HuH-7.5 (cell line): ENCODE measurements around the gene TMOD1.

Source experiments
- DNase-seq: peaks from one replicate; pipeline ENCODE4 v3.0.0; 2011; ENCODE audit warnings: low spot score

Gene TMOD1

GRCh38 chr9:97517331-97518089 is 16.0 kb downstream of the TMOD1 start:
- DNase-seq, result no peak

GRCh38 chr9:97518166-97518908 is 16.9 kb downstream of the TMOD1 start:
- DNase-seq, result no peak

DNA sequence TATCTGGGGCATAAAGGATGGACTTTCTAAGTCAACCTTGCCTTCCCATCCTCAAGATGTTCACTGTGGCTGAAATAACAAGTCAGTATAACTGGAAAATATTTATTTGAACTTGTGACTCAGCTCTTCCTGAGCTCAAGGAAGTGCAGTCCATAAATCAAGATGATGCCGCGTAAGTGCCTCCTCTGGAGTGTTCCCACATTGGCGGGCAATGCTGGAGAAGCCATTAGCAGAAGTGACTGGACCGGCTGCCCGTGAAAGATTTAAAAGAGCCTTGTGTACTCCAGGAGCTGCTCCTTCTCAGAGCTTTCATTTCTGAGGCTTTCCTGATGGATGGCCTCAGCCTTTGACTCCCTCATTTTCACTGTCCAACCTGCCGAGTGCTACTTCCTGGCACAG is 17.4 kb downstream of the TMOD1 start:
- no peak for DNase-seq

DNA sequence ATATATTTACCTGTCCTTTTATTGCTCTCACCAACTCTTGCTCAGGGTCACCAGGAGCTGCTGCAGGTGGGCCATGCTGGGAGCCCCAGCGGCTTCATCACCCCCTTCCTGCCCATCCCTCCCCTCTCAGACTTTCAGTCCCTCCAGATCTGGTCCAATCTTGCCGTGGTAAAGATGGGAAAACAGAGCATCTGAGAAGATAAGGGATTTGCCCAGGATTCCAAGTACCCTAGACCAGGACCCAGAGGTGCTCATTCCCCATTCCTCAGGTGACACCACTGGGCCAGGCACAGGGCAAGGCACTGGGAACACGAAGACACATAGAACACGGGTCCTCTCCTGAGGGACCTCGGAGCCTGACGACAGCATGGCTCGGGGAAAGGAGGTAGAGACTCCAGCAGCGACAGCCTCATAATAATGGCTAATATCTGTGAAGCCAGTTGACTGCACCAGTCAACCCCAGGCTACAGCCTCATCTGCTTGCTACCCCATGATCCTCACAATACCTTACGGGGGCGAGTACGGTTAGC is 18.0 kb downstream of the TMOD1 start:
- DNase-seq, result no peak

DNA sequence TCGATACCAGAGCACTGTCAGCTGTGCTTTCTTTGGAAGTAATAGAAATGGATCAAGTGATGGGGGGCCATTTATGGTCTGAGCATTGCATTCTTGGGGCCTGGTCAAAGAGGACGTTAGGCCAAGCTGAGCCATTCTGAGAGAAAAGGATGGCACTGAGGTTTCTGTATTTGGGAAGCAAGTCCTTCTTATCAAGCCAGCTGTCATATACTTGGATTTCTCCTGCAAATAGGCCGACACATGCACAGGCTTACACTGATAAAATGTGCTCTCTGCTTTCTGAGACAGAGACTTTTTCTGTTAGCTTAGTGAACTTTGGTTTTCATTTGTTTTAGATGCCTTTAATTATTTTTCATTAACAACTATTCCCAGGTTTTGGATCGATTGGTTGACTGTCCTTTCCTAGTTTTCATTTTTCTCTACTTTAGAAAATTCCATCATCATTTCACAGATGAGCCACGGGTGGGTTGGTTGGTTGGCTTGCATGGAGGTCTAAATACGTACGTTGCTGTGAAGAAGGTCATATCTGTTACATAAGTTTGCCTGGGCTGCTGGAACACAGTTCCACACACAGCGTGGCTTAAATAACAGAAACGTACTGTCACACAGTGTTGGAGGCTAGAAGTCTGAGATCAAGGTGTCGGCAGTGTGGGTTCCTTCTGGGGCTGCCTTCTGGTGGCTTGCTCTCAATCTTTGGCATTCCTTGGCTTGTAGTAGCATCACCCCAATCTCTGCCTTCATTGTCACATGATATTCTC is 20.3 kb downstream of the TMOD1 start:
- no peak for DNase-seq

DNA sequence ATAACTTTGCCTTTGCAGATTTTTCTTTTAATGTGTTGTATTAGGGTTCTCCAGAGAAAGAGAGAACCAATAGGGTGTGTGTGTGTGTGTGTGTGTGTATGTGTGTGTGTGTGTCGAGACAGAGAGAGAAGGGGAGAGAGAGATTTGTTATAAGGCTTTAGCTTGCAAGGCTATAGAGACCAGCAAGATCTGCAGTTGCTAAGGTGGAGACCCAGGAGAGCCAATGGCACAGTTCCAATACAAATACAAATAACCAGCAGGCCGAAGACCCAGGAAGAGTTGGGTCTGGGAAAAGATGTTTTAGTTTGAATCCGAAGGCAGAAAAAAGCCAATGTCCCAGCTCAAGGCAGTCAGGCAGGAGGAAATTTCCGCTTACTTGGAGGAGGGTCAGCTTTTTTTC is 23.0 kb downstream of the TMOD1 start:
- DNase-seq, result no peak

DNA sequence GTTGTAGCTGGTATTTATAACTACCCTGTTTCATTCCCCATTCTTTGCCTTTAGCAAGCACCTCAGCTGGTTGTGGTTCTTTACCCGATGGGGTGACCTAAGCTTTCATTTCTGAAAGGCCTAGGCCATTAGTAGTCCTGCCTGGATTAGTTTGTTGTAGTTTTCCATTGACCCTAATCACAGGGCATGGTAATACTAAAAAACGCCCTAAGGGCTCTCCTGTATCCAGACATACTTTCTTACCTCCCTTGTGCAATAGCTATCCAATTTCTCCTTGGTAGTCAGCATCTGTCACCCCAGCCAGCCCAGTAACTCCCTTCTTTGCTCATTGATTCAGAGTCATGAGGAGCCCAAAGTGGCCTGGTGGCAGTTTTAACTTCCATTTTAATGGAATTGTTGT is 24.0 kb downstream of the TMOD1 start:
- DNase-seq, result no peak

DNA sequence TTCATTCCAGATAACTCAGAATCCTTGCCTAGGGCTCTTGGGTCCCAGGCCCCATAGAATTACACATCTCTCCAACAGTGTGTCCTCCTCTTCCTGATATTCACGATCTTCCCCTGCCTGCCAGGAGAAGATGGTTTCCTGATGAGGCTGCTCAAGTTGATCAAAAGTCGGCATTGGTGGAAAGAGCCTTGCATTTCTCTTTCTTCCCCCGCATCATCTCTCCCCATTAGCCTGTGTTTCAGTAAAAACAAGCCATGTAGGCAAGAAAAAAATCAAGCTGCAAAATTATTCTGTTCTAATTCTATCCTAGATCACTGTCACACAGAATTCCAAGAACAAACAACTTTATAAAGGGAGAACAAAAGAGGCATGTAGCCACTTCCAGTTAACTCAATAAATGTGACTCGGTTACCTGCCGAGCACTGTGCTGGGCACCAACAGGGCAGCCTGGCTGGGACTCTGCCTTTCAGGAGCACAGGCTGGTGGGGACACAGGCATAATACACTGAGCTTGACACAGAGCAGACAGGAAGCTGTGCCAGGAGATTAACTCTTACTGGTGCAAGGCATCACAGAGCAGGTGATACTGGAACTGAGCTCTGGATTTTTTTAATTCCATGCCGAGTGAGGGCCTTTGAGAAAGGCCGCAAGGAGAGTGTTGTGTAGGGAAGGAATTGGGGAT is 25.6 kb downstream of the TMOD1 start:
- DNase-seq, result no peak

GRCh38 chr9:97527626-97528528 is 26.4 kb downstream of the TMOD1 start:
- no peak for DNase-seq

DNA sequence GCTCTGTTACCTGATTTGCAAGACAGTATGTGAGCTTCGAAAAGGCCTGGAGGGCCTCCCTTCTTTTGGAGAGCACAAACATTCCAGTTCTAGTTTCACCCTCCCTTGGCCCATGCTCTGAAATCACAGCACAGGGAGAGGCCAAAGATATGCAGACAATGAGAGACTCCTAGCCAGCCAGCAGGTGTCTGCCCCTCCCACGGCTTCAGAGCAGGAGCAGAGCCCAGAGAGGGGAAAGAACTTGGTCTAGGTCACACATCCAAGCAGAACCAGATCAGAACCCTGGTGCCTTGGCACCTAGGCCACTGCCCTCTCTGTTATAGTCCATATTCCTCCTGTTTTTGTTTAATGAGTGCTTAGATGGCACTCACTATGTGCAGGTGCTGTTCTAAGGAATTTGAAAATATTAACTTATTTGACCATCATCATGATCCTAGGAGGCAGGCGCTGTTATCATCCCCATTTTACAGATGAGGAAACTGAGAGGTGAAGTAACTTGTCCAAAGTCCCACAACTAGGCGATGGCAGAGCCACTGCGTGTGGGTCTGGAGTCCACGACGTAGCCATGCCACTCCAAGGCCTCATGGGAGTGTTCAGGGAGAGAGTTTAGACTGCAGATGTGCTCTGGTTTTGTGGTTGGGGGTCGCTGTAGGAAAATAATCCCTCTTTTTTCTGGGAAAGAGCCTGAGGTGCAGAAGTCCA is 27.2 kb downstream of the TMOD1 start:
- no peak for DNase-seq

- DNase-seq, result no peak
These were observed 28.1 kb downstream of the TMOD1 start for GRCh38 chr9:97529363-97530076.

- no peak for DNase-seq
These were observed 30.5 kb downstream of the TMOD1 start for GRCh38 chr9:97531888-97532376.

- no peak for DNase-seq
These were observed 32.7 kb downstream of the TMOD1 start for GRCh38 chr9:97534185-97534584.

GRCh38 chr9:97534961-97535594 is 33.6 kb downstream of the TMOD1 start:
- no peak for DNase-seq

DNA sequence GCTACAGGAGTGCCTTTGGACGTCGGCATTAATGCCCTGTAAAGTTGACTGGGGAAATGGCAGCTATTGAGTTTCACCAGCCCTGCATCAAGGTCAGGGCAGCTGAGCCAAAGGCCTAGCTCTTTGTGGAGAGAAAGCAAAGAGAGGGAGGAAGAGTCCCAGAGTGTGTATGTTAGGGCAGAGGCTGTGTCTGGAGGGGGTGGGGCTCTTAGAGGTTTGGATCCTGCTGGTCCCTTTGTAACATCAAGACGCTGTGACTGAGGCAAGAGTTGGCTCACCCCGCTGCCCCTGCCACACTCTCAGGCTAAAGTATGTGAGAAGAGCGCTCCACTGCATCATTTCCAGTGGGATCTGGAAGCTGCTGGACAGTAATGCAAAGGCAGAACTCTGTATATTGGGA is 34.3 kb downstream of the TMOD1 start:
- DNase-seq, result no peak

DNA sequence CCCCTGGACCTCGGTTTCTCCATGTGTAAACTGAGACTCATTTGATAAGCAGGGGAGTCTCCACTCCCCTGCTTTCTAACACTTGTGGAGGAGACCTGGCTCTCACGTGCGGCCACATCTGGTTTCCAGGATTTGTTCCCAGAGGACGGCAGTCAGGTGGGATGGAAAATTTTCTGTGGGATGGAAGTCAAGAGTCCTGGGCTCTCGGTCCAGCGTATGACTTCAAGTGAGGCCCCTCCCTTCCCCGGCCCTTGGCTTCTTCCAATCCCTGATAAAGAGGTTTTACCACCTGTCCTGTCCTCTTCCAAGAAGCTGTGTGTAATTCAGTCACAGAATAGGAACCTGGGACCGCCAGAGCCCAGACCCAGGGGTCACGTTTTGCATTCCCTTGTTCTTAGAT is 35.0 kb downstream of the TMOD1 start:
- DNase-seq, result no peak

- DNase-seq, result no peak
These were observed 42.1 kb downstream of the TMOD1 start for GRCh38 chr9:97543561-97543960.

DNA sequence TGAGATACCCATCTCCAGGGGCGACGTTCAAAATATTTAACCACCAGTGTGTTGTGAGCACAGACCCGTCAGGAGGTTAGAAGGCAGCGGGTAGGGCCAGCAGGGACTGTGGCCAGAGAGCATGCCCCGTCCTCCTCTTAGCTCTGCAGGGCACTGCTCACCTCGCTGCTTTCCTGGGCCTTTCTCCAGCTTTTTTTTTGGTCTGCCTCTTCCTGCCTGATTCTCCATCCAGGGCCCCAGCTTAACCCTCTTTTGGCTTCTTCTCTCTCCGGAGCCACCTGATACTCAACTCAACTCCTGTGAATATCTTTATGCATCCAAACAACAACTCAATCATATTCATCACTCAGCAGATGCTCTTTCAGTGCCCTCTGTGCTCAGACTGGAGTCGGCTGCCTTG is 44.0 kb downstream of the TMOD1 start:
- no peak for DNase-seq
